DOHH2 (cell line): Measurements from ENCODE around the gene PROZ.

ENCODE experiments used
- CTCF ChIP-seq: fragments of 200-600 bp; sonication (generic); IDR thresholded peaks from one replicate; pipeline ENCODE4 v1.5.1; 2014; ENCODE audit warnings: antibody characterized with exemption, mild to moderate bottlenecking, low read depth, low read length; ENCODE audit not compliant: poor library complexity, severe bottlenecking
- EZH2phosphoT487 ChIP-seq: fragments of 200-600 bp; sonication (generic); IDR thresholded peaks from 2 replicates; pipeline ENCODE4 v1.6.1; 2017; ENCODE audit warnings: borderline replicate concordance, mild to moderate bottlenecking, antibody characterized with exemption, low read length, moderate library complexity, mixed read lengths

DNA sequence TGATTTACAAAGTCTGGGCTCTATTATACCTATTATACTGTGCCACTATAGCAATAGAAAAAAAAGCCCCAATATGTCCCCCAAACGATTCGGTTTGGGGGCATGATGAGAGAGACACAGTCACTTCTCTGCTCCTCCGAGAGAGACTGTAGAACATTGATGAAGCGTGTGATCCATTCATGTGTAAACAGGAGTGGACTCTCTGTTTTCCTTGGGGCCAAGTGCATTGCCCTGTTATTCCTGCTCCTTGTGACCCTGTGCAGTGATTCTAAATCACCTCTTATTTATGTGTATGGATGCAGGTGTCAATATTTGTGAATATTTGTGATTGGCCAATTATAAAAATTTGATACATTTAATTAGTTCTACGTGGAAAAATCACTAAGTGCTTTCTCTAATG lies 18.9 kb upstream of the PROZ start:
- no peak for TF ChIP-seq CTCF
- no peak for TF ChIP-seq EZH2phosphoT487
